CD4-positive, CD25-positive, alpha-beta regulatory T cell (primary cell): ENCODE results near the gene ABCF3. TPM values are rescaled to one million over a fixed set of nuclear protein-coding genes. Genes with fewer than 3 reads are reported as not detected.
"Not testable (repeated sequence)": the region's sequence is repeated elsewhere in the genome, so short reads cannot be mapped to it uniquely, and the experiment has no call there.

Experiments
- ATAC-seq, 2 donors: fragments of 150-1000 bp; cut with Tn5 transposase; one replicate each; pipeline ENCODE4 v1.10.0; 2021; ENCODE audit warnings: low read depth in 2 of 2, moderate number of reproducible peaks in 2 of 2, moderate library complexity in 1 of 2
- DNase-seq, 3 donors: peaks; one replicate each; pipeline versions ENCODE4 v3.0.0 to v3.0.0-alpha.2; 2012 to 2022; ENCODE audit warnings: mixed read lengths in 1 of 3
- H3K27ac ChIP-seq: one replicate; pipeline ENCODE4 v1.7.0; 2013; ENCODE audit warnings: mild to moderate bottlenecking, low read length; ENCODE audit not compliant: insufficient read depth, poor library complexity, severe bottlenecking
- H3K27me3 ChIP-seq: one replicate; pipeline ENCODE4 v1.7.0; 2013; ENCODE audit warnings: low read length; ENCODE audit not compliant: control insufficient read depth, insufficient read depth
- H3K36me3 ChIP-seq: one replicate; pipeline ENCODE4 v1.7.0; 2013; ENCODE audit warnings: mild to moderate bottlenecking, low read length, moderate library complexity; ENCODE audit not compliant: control insufficient read depth, insufficient read depth
- H3K4me1 ChIP-seq: 2 replicates; pipeline ENCODE4 v1.7.0; 2013; ENCODE audit warnings: mild to moderate bottlenecking, low read length; ENCODE audit not compliant: insufficient read depth, control insufficient read depth, poor library complexity, severe bottlenecking
- H3K4me3 ChIP-seq: one replicate; pipeline ENCODE4 v1.7.0; 2013; ENCODE audit warnings: low read depth, mild to moderate bottlenecking, low read length, moderate library complexity
- H3K9me3 ChIP-seq, 2 experiments: 1 replicate in 1 of 2; 2 replicates in 1 of 2; pipeline ENCODE4 v1.7.0; 2013; ENCODE audit warnings: low read length in 2 of 2, mild to moderate bottlenecking in 1 of 2, moderate library complexity in 1 of 2; ENCODE audit not compliant: control insufficient read depth in 2 of 2
- H3K27ac Mint-ChIP-seq, 3 donors: one replicate each; pipeline ENCODE4 v1.8.0; 2020 to 2022; ENCODE audit warnings: mild to moderate bottlenecking in 3 of 3, mixed read lengths in 3 of 3, moderate library complexity in 2 of 3
- H3K27me3 Mint-ChIP-seq: one replicate; pipeline ENCODE4 v1.8.0; 2022; ENCODE audit warnings: mild to moderate bottlenecking, mixed read lengths
- H3K36me3 Mint-ChIP-seq: one replicate; pipeline ENCODE4 v1.8.0; 2020; ENCODE audit warnings: mixed read lengths
- H3K4me1 Mint-ChIP-seq, 4 donors: one replicate each; pipeline ENCODE4 v1.8.0; 2020 to 2022; ENCODE audit warnings: mixed read lengths in 4 of 4, mild to moderate bottlenecking in 1 of 4
- H3K4me3 Mint-ChIP-seq, 4 donors: one replicate each; pipeline ENCODE4 v1.8.0; 2020 to 2022; ENCODE audit warnings: mild to moderate bottlenecking in 4 of 4, mixed read lengths in 4 of 4, moderate library complexity in 3 of 4
- H3K9me3 Mint-ChIP-seq, 7 donors: one replicate each; pipeline ENCODE4 v1.8.0; 2020 to 2022; ENCODE audit warnings: mixed read lengths in 7 of 7, mild to moderate bottlenecking in 3 of 7, moderate library complexity in 2 of 7
- polyA plus RNA-seq, 4 donors: library from polyadenylated mRNA; unstranded; fragments of 300-500 nt; fragmentation: Illumina TruSeq; gene quantifications; one replicate each; pipeline ENCODE4 v1.2.3, GENCODE V29; 2021
- total RNA-seq: library from RNA; stranded (reverse); gene quantifications from one replicate; pipeline ENCODE4 v1.2.3, GENCODE V29; 2022

ABCF3 gene
- total and polyA plus RNA-seq, 5 donors from 2014 or later = 38.6 to 128 (median 41.1) TPM

GRCh38 chr3:184158404-184158803, 27.6 kb upstream of the ABCF3 start:
- Mint-ChIP-seq H3K27ac (no peak overlapping the region), H3K36me3 (peaks cover 7% of the 10 kb centered on the region), H3K9me3 (peaks cover 0 to 1% (median 0%) of the 10 kb centered on the region in 7 donors), H3K27me3 (no peaks in the 10 kb centered on the region), H3K4me3 (peak overlapping the region in 1 of 4 donors; percentile 68), H3K4me1 (peaks cover 5 to 42% (median 28%) of the 10 kb centered on the region in 4 donors)
- Histone ChIP-seq H3K4me3 (no peak overlapping the region), H3K4me1 (peaks cover 25% of the 10 kb centered on the region), H3K36me3 (peaks cover 3% of the 10 kb centered on the region), H3K27me3 (no peaks in the 10 kb centered on the region), H3K27ac (no peak overlapping the region), H3K9me3 (no peaks in the 10 kb centered on the region)
- ATAC-seq (no peak), DNase-seq (no peak)

DNA sequence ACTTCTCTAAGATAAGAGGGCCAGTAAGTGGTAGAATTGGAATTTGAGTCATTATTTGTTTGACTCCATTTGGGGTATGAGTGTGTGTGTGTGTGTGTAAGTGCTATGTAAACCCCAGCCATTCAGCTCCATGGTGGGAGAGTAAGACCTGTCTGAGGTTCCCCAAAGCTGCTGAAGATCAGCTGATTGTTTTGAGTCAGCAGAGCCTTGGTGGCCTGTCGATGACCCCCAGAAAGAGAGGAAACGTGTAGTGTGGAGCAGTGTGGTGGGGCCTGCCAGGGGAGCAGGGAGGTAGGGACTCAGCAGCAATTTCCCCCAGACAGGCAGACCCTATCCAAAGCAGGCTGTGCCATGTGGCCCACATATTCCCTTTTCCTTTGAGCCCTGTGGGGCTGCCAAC, 25.5 kb upstream of the ABCF3 start:
- Mint-ChIP-seq H3K27me3 (no peaks in the 10 kb centered on the region), H3K36me3 (peaks cover 22% of the 10 kb centered on the region), H3K4me1 (peaks cover 5 to 41% (median 28%) of the 10 kb centered on the region in 4 donors), H3K27ac (no peak overlapping the region), H3K4me3 (no peak overlapping the region), H3K9me3 (peaks cover 0 to 1% (median 0%) of the 10 kb centered on the region in 7 donors)
- no peak overlapping the region for H3K27ac ChIP-seq
- peaks cover 19% of the 10 kb centered on the region for H3K4me1 ChIP-seq
- no peak for DNase-seq
- H3K9me3 ChIP-seq = no peaks in the 10 kb centered on the region
- peaks cover 20% of the 10 kb centered on the region for H3K36me3 ChIP-seq
- no peaks in the 10 kb centered on the region for H3K27me3 ChIP-seq
- no peak overlapping the region for H3K4me3 ChIP-seq
- ATAC-seq = no peak

DNA sequence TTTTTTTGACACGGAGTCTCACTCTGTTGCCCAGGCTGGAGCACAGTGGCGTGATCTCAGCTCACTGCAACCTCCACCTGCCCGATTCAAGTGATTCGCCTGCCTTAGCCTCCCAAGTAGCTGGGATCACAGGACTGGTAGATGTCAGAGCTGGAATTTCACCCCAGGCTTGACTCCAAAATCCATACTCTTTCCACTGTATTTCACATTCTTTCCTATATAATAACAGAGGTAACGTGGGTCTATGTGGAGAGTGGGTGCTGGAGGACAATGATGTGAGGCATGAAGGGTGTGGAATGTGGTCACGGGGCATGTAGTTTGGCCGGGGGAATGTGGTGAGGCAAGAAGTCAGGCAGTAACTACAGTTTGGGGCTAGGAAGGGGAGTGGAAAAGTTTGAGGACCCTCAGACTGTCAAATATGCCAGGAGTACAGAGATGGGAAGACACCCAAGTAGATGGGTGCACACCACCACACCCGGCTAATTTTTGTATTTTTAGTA, 23.4 kb upstream of the ABCF3 start:
- not testable (repeated sequence) for H3K9me3 Mint-ChIP-seq, H3K27ac Mint-ChIP-seq, DNase-seq, H3K9me3 ChIP-seq, H3K27me3 Mint-ChIP-seq, ATAC-seq, H3K27ac ChIP-seq, H3K27me3 ChIP-seq, H3K4me1 ChIP-seq, H3K4me3 Mint-ChIP-seq, H3K4me3 ChIP-seq
- Mint-ChIP-seq H3K4me1 (peaks cover 5 to 22% (median 16%) of the 10 kb centered on the region in 4 donors), H3K36me3 (peaks cover 30% of the 10 kb centered on the region)
- peaks cover 37% of the 10 kb centered on the region for H3K36me3 ChIP-seq

GRCh38 chr3:184164648-184165330, 21.2 kb upstream of the ABCF3 start:
- Histone ChIP-seq H3K4me1 (no peaks in the 10 kb centered on the region), H3K9me3 (no peaks in the 10 kb centered on the region), H3K4me3 (no peak overlapping the region), H3K27ac (no peak overlapping the region), H3K27me3 (no peaks in the 10 kb centered on the region), H3K36me3 (peaks cover 37% of the 10 kb centered on the region)
- Mint-ChIP-seq H3K9me3 (peaks cover 0 to 1% (median 0%) of the 10 kb centered on the region in 7 donors), H3K4me1 (peaks cover 5 to 13% (median 8%) of the 10 kb centered on the region in 4 donors), H3K4me3 (no peak overlapping the region), H3K27me3 (no peaks in the 10 kb centered on the region), H3K27ac (no peak overlapping the region), H3K36me3 (peaks cover 31% of the 10 kb centered on the region)
- ATAC-seq = no peak
- no peak for DNase-seq

GRCh38 chr3:184165543-184165942, 20.5 kb upstream of the ABCF3 start:
- Mint-ChIP-seq H3K27ac (no peak overlapping the region), H3K4me1 (peaks cover 0 to 7% (median 2%) of the 10 kb centered on the region in 4 donors), H3K9me3 (peaks cover 0 to 1% (median 0%) of the 10 kb centered on the region in 7 donors), H3K4me3 (no peak overlapping the region), H3K36me3 (peaks cover 31% of the 10 kb centered on the region), H3K27me3 (no peaks in the 10 kb centered on the region)
- ATAC-seq = no peak
- no peak overlapping the region for H3K4me3 ChIP-seq
- no peaks in the 10 kb centered on the region for H3K4me1 ChIP-seq
- no peaks in the 10 kb centered on the region for H3K27me3 ChIP-seq
- no peak for DNase-seq
- H3K27ac ChIP-seq = no peak overlapping the region
- peaks cover 37% of the 10 kb centered on the region for H3K36me3 ChIP-seq
- H3K9me3 ChIP-seq = no peaks in the 10 kb centered on the region

- no peaks in the 10 kb centered on the region for H3K27me3 ChIP-seq
- H3K36me3 Mint-ChIP-seq = peaks cover 35% of the 10 kb centered on the region
- H3K4me1 Mint-ChIP-seq = peaks cover 0 to 4% (median 1%) of the 10 kb centered on the region in 4 donors
- no peak overlapping the region for H3K27ac ChIP-seq
- H3K4me1 ChIP-seq = no peaks in the 10 kb centered on the region
- DNase-seq (no peak), ATAC-seq (no peak)
- H3K9me3 Mint-ChIP-seq = peaks cover 0 to 1% (median 0%) of the 10 kb centered on the region in 7 donors
- no peak overlapping the region for H3K4me3 Mint-ChIP-seq
- H3K9me3 ChIP-seq = no peaks in the 10 kb centered on the region
- peak overlapping the region in 1 of 3 donors; percentile 48 for H3K27ac Mint-ChIP-seq
- H3K27me3 Mint-ChIP-seq = no peaks in the 10 kb centered on the region
- peaks cover 37% of the 10 kb centered on the region for H3K36me3 ChIP-seq
- H3K4me3 ChIP-seq = no peak overlapping the region
Observed at GRCh38 chr3:184166671-184167070, 19.3 kb upstream of the ABCF3 start.

- no peak for ATAC-seq
- Histone ChIP-seq H3K27ac (no peak overlapping the region), H3K9me3 (no peaks in the 10 kb centered on the region), H3K4me3 (no peak overlapping the region), H3K4me1 (no peaks in the 10 kb centered on the region), H3K36me3 (peaks cover 37% of the 10 kb centered on the region), H3K27me3 (no peaks in the 10 kb centered on the region)
- H3K36me3 Mint-ChIP-seq = peaks cover 38% of the 10 kb centered on the region
- H3K27me3 Mint-ChIP-seq = no peaks in the 10 kb centered on the region
- peaks cover 0 to 2% (median 1%) of the 10 kb centered on the region in 4 donors for H3K4me1 Mint-ChIP-seq
- no peak overlapping the region for H3K27ac Mint-ChIP-seq
- DNase-seq = no peak
- H3K4me3 Mint-ChIP-seq = no peak overlapping the region
- peaks cover 0 to 1% (median 0%) of the 10 kb centered on the region in 7 donors for H3K9me3 Mint-ChIP-seq
Observed at GRCh38 chr3:184167786-184168185, 18.2 kb upstream of the ABCF3 start.
